H1 (cell line): ENCODE measurements around the gene FBN1. TPM values are rescaled to one million over a fixed set of nuclear protein-coding genes. Genes with fewer than 3 reads are reported as not detected.

ENCODE experiments used
- CTCF ChIA-PET: fragments of 300-600 bp; sonication (Branson Sonifier 250); formaldehyde crosslinking; loops from one replicate; lab custom pipeline; 2021; ENCODE audit not compliant: partially characterized antibody; lab: Charles Lee
- POLR2A ChIA-PET: fragments of 300-600 bp; sonication (Branson Sonifier 250); formaldehyde crosslinking; loops from one replicate; lab custom pipeline; 2021; ENCODE audit warnings: inconsistent platforms; ENCODE audit not compliant: partially characterized antibody; lab: Charles Lee
- DNase-seq, 2 experiments: peaks; one replicate each; pipeline versions ENCODE4 v3.0.0 to v3.0.0-alpha.2; 2010 to 2022; ENCODE audit warnings: low spot score in 2 of 2, low read depth in 1 of 2, mixed read lengths in 1 of 2
- FAIRE-seq: peaks from 2 replicates; lab custom pipeline; 2011; peaks lifted over from hg19 to GRCh38; lab: Jason Lieb, UNC
- H2AFZ ChIP-seq: 2 replicates; pipeline ENCODE4 v1.8.1; 2012; ENCODE audit warnings: low read length, inconsistent platforms
- H2AK5ac ChIP-seq: 2 replicates; pipeline ENCODE4 v1.6.1; 2013; ENCODE audit warnings: low read depth, low read length
- H2BK120ac ChIP-seq: replicated peaks from 2 replicates; pipeline ENCODE3; 2013; ENCODE audit warnings: low read depth, low read length, inconsistent platforms
- H2BK12ac ChIP-seq: 2 replicates; pipeline ENCODE4 v1.6.1; 2013; ENCODE audit warnings: low read depth, low read length
- H2BK15ac ChIP-seq: 2 replicates; pipeline ENCODE4 v1.6.1; 2013; ENCODE audit warnings: low read length
- H2BK20ac ChIP-seq: 2 replicates; pipeline ENCODE4 v1.6.1; 2013; ENCODE audit warnings: low read length
- H2BK5ac ChIP-seq: 2 replicates; pipeline ENCODE4 v1.6.1; 2013; ENCODE audit warnings: low read depth, low read length
- H3K14ac ChIP-seq: 2 replicates; pipeline ENCODE4 v1.6.1; 2013; ENCODE audit warnings: inconsistent platforms; ENCODE audit not compliant: insufficient read length
- H3K18ac ChIP-seq: 2 replicates; pipeline ENCODE4 v1.6.1; 2013; ENCODE audit warnings: low read length; ENCODE audit errors: extremely low read depth
- H3K23ac ChIP-seq: 2 replicates; pipeline ENCODE4 v1.6.1; 2013; ENCODE audit warnings: inconsistent platforms; ENCODE audit not compliant: insufficient read length
- H3K23me2 ChIP-seq: 2 replicates; pipeline ENCODE4 v1.6.1; 2013; ENCODE audit warnings: low read depth, low read length
- H3K27ac ChIP-seq: 2 replicates; pipeline ENCODE4 v1.6.1; 2011; ENCODE audit warnings: low read depth, low read length, inconsistent platforms
- H3K27me3 ChIP-seq, 4 experiments: replicated peaks in 1 of 4; 1 replicate in 1 of 4; 2 replicates in 3 of 4; pipeline versions ENCODE4 v1.6.1 to v1.8.1; 2011 to 2013; ENCODE audit warnings: low read length in 3 of 4, mild to moderate bottlenecking in 3 of 4, inconsistent platforms in 2 of 4, mixed read lengths in 2 of 4, moderate library complexity in 1 of 4; ENCODE audit not compliant: control insufficient read depth in 3 of 4, insufficient read depth in 3 of 4; ENCODE audit errors: extremely low read depth in 1 of 4
- H3K36me3 ChIP-seq, 4 experiments: 2 replicates each; pipeline versions ENCODE4 v1.6.1 to v1.8.1; 2011 to 2013; ENCODE audit warnings: mild to moderate bottlenecking in 4 of 4, low read length in 3 of 4, moderate library complexity in 2 of 4, control low read depth in 1 of 4, inconsistent platforms in 1 of 4; ENCODE audit not compliant: insufficient read depth in 4 of 4, control insufficient read depth in 2 of 4
- H3K4ac ChIP-seq: replicated peaks from 2 replicates; pipeline ENCODE3; 2013; ENCODE audit warnings: low read length, low read depth, mixed read lengths, inconsistent platforms; ENCODE audit not compliant: insufficient read length
- H3K4me1 ChIP-seq, 4 experiments: replicated peaks in 1 of 4; 1 replicate in 1 of 4; 2 replicates in 3 of 4; pipeline versions ENCODE4 v1.6.1 to v1.8.1; 2011 to 2013; ENCODE audit warnings: low read length in 3 of 4, inconsistent platforms in 2 of 4, mixed read lengths in 1 of 4; ENCODE audit not compliant: insufficient read depth in 4 of 4, control insufficient read depth in 3 of 4
- H3K4me2 ChIP-seq, 2 experiments: 2 replicates each; pipeline versions ENCODE4 v1.6.1 to v1.8.1; 2011 to 2013; ENCODE audit warnings: low read depth in 2 of 2, low read length in 2 of 2, control low read depth in 1 of 2, inconsistent platforms in 1 of 2, mild to moderate bottlenecking in 1 of 2; ENCODE audit not compliant: insufficient read depth in 1 of 2
- H3K4me3 ChIP-seq, 4 experiments: fragments of 200-600, 300-600 bp in 1 of 4; sonication (generic), shearing (Covaris generic), sonication (Bioruptor Twin) in 1 of 4; 2 replicates each; pipeline versions ENCODE4 v1.5.1 to v1.8.1; 2011 to 2016; ENCODE audit warnings: low read length in 4 of 4, low read depth in 3 of 4, control low read depth in 2 of 4, inconsistent platforms in 2 of 4, mild to moderate bottlenecking in 2 of 4, mixed read lengths in 1 of 4, moderate library complexity in 1 of 4; ENCODE audit not compliant: insufficient read depth in 2 of 4; ENCODE audit errors: extremely low read depth in 1 of 4
- H3K56ac ChIP-seq: replicated peaks from 2 replicates; pipeline ENCODE3; 2013; ENCODE audit warnings: low read depth, mild to moderate bottlenecking, mixed read lengths, low read length, inconsistent platforms; ENCODE audit not compliant: insufficient read length
- H3K79me1 ChIP-seq: 2 replicates; pipeline ENCODE4 v1.6.1; 2013; ENCODE audit warnings: low read depth, low read length, control low read depth
- H3K79me2 ChIP-seq, 2 experiments: 2 replicates each; pipeline versions ENCODE4 v1.6.1 to v1.8.1; 2012 to 2013; ENCODE audit warnings: low read length in 2 of 2, mild to moderate bottlenecking in 2 of 2, inconsistent platforms in 1 of 2; ENCODE audit not compliant: insufficient read depth in 2 of 2, control insufficient read depth in 1 of 2
- H3K9ac ChIP-seq, 4 experiments: replicated peaks in 1 of 4; 1 replicate in 1 of 4; 2 replicates in 3 of 4; pipeline versions ENCODE4 v1.6.1 to v1.8.1; 2011 to 2013; ENCODE audit warnings: low read depth in 3 of 4, low read length in 3 of 4, control low read depth in 2 of 4, mild to moderate bottlenecking in 2 of 4, moderate library complexity in 2 of 4, inconsistent platforms in 1 of 4; ENCODE audit errors: extremely low read depth in 1 of 4
- H3K9me3 ChIP-seq, 2 experiments: 2 replicates each; pipeline versions ENCODE4 v1.6.1 to v1.8.1; 2012 to 2013; ENCODE audit warnings: mild to moderate bottlenecking in 2 of 2, moderate library complexity in 2 of 2, control low read depth in 1 of 2, inconsistent platforms in 1 of 2, low read depth in 1 of 2, low read length in 1 of 2, mixed read lengths in 1 of 2; ENCODE audit not compliant: insufficient read depth in 2 of 2
- H4K20me1 ChIP-seq, 2 experiments: replicated peaks in 1 of 2; 2 replicates each; pipeline versions ENCODE3 to v1.8.1; 2011 to 2013; ENCODE audit warnings: inconsistent platforms in 2 of 2, low read length in 2 of 2, mild to moderate bottlenecking in 1 of 2; ENCODE audit not compliant: insufficient read depth in 2 of 2, control insufficient read depth in 1 of 2
- H4K5ac ChIP-seq: 2 replicates; pipeline ENCODE4 v1.6.1; 2013; ENCODE audit warnings: low read length, low read depth, mixed read lengths, inconsistent platforms; ENCODE audit not compliant: insufficient read length
- H4K8ac ChIP-seq: 2 replicates; pipeline ENCODE4 v1.8.0; 2013; ENCODE audit warnings: mild to moderate bottlenecking, moderate library complexity, low read length, inconsistent platforms; ENCODE audit not compliant: insufficient read depth; ENCODE audit errors: extremely low read depth
- H4K91ac ChIP-seq: replicated peaks from 2 replicates; pipeline ENCODE3; 2013; ENCODE audit warnings: low read length, mixed read lengths, inconsistent platforms; ENCODE audit not compliant: insufficient read length
- HDAC2 ChIP-seq, 2 experiments: fragments of 300-600 bp in 1 of 2; sonication (generic) in 1 of 2; IDR thresholded peaks; 2 replicates each; pipeline ENCODE4 v1.6.1; 2011 to 2012; ENCODE audit warnings: low read depth in 2 of 2, low read length in 2 of 2, mild to moderate bottlenecking in 2 of 2, moderate library complexity in 2 of 2, borderline replicate concordance in 1 of 2, inconsistent platforms in 1 of 2
- RAD21 ChIP-seq, 2 experiments: IDR thresholded peaks in 1 of 2; conservative IDR thresholded peaks in 1 of 2; 2 replicates each; pipeline ENCODE4 v1.6.1; 2011; ENCODE audit warnings: low read depth in 2 of 2, low read length in 2 of 2, improper control_type of control experiment in 1 of 2, inconsistent platforms in 1 of 2, mild to moderate bottlenecking in 1 of 2, moderate library complexity in 1 of 2
- RFX5 ChIP-seq: IDR thresholded peaks from 2 replicates; pipeline ENCODE4 v1.6.1; 2011; ENCODE audit warnings: low read depth, low read length, improper control_type of control experiment, borderline replicate concordance
- SAP30 ChIP-seq: fragments of 300-600 bp; sonication (generic); IDR thresholded peaks from 2 replicates; pipeline ENCODE4 v1.7.1; 2012; ENCODE audit warnings: low read length, moderate library complexity, mild to moderate bottlenecking, inconsistent platforms; ENCODE audit not compliant: insufficient read depth, insufficient replicate concordance
- SIRT6 ChIP-seq: IDR thresholded peaks from one replicate; pipeline ENCODE4 v1.7.1; 2012; ENCODE audit warnings: low read length, inconsistent platforms
- SP1 ChIP-seq: IDR thresholded peaks from 2 replicates; pipeline ENCODE4 v1.6.1; 2011; ENCODE audit warnings: low read depth, low read length
- TBP ChIP-seq: IDR thresholded peaks from 2 replicates; pipeline ENCODE4 v1.6.1; 2011; ENCODE audit warnings: low read depth, low read length, improper control_type of control experiment
- YY1 ChIP-seq: IDR thresholded peaks from 2 replicates; pipeline ENCODE4 v1.6.1; 2011; ENCODE audit warnings: low read depth, mild to moderate bottlenecking, low read length
- ZNF274 ChIP-seq: IDR thresholded peaks from 2 replicates; pipeline ENCODE4 v1.7.0; 2012; ENCODE audit warnings: low read length, borderline replicate concordance; ENCODE audit errors: extremely low read depth
- WGBS, 2 experiments: shearing (Covaris generic) in 1 of 2; methylation state at CpG; one replicate each; pipeline versions ENCODE4 v1.1.6 to v1.1.7; 2013 to 2015; ENCODE audit warnings: low lambda C conversion rate in 2 of 2, mixed read lengths in 2 of 2, inconsistent platforms in 1 of 2, low coverage in 1 of 2, missing lambda C conversion rate in 1 of 2; ENCODE audit not compliant: insufficient replicate concordance in 2 of 2, insufficient coverage in 1 of 2, insufficient read length in 1 of 2; ENCODE audit errors: extremely low coverage in 1 of 2, missing lambda C conversion rate in 1 of 2; 5-methylcytosine and 5-hydroxymethylcytosine counted together
- polyA plus RNA-seq, 7 experiments: library from polyadenylated mRNA; depleted of rRNA in 3 of 7; stranded (reverse) in 5 of 7; unstranded in 2 of 7; fragments of >200 nt in 5 of 7; fragments of 200-250 nt in 2 of 7; gene quantifications; 1 replicate in 5 of 7; 2 replicates in 1 of 7; 4 replicates in 1 of 7; pipeline versions ENCODE4 v1.2.1 to v1.2.3, GENCODE V29; 2011 to 2013; ENCODE audit warnings: missing spikeins in 2 of 7, mixed read lengths in 2 of 7
- total RNA-seq: library from RNA; stranded (reverse); fragmentation: NEBNext Ultra II Directional; extraction: Animal tissue kit (Norgen Biotek cat#: 25700); gene quantifications from 2 replicates; pipeline ENCODE4 v1.2.1, GENCODE V29; 2021

FBN1 gene
- total and polyA plus RNA-seq, 2 of the 8 experiments (the other 6 are each of a cell fraction or from before 2014, with no cell fraction given) = 3.0 to 4.0 TPM

- TF ChIP-seq TBP (no peak), SP1 (no peak), RAD21 (IDR thresholded peaks at IDR 0.05 in 1 of 2, conservative IDR thresholded peaks at IDR 0.05 in 1 of 2; ENCODE audit: low read depth in 2 of 2, low read length in 2 of 2) (no peak), SIRT6 (no peak), YY1 (no peak), ZNF274 (no peak), HDAC2 (IDR thresholded peaks at IDR 0.05; ENCODE audit: borderline replicate concordance in 1 of 2, low read depth in 2 of 2, low read length in 2 of 2) (no peak), SAP30 (no peak), RFX5 (no peak)
- H2BK120ac ChIP-seq = no peak overlapping the region
- no peak overlapping the region for H3K27ac ChIP-seq
Observed at GRCh38 chr15:48470096-48470495, 175.4 kb downstream of the FBN1 start.

More at GRCh38 chr15:48470096-48470495, 175.4 kb downstream of the FBN1 start:
- POLR2A ChIA-PET = no interaction called here
- Histone ChIP-seq H3K27me3 (no peaks in the 10 kb centered on the region), H3K9me3 (no peaks in the 10 kb centered on the region), H3K79me1 (no peaks in the 10 kb centered on the region), H4K20me1 (no peaks in the 10 kb centered on the region), H4K5ac (no peak overlapping the region), H3K14ac (no peak overlapping the region), H3K4me2 (no peak overlapping the region), H3K79me2 (no peaks in the 10 kb centered on the region), H3K23ac (no peak overlapping the region), H3K23me2 (no peaks in the 10 kb centered on the region), H3K4me3 (no peak overlapping the region), H2BK12ac (no peak overlapping the region), H2BK20ac (no peak overlapping the region), H2BK5ac (no peak overlapping the region), H3K4ac (no peak overlapping the region), H3K36me3 (0 out of 8 replicates have a peak, but pooled peaks cover 0 to 2% (median 0%) of the 10 kb centered on the region in 4 experiments), H2AFZ (no peak overlapping the region), H2BK15ac (no peak overlapping the region), H3K9ac (no peak overlapping the region), H4K8ac (no peak overlapping the region), H3K4me1 (no peaks in the 10 kb centered on the region), H4K91ac (no peak overlapping the region), H3K18ac (no peak overlapping the region), H2AK5ac (no peak overlapping the region), H3K56ac (no peak overlapping the region)
- CTCF ChIA-PET = no interaction called here
- no peak for DNase-seq
- no peak for FAIRE-seq
- WGBS, 2 experiments = 84% methylated on average over 4 of the region's 4 CpGs; no CpG with 5 or more reads in 1 of the 2 experiments
